ENCODE data around the gene HADH. TPM values are rescaled to one million over a fixed set of nuclear protein-coding genes. Genes with fewer than 3 reads are reported as not detected.
A peak's percentile ranks its signal among the peaks of the same experiment; 100 is the strongest.

Gene HADH
- total and polyA plus RNA-seq, 7 experiments from 2014 or later = 16.5 to 45.1 (median 30.1) TPM

DNA sequence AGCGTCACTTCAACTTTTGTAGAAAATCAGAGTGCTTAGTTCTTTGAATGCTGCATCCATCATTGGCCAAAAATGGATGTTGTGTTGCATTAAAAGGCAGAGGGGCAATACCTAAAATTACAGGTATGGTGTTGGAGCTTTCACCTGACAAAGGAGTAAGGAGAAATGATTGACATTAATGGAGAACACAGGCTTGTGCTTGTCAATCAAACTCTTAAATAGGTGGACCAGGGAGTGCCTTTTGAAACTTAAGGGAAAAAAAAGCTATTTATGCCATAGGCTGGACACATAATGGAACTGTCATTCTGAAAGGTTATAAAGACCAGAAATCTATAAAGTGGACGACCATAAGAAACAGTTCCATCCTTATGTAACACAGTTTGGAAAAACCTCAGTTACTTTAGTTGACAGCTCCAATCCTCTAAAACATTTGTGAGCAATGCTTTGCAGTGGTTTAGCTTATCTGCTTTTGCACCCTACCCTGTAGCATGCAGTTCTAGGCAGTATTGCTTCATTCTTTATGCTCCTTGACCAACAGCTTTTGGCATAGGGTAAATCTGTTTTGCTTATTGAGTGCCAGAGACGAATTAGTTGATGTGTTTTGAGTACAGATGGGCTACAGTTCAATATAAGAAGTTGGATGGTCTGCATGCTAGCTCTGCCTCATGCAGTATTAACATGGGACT, 2.4 kb downstream of the HADH start:
- peaks cover 5 to 12% (median 9%) of the 10 kb centered on the region in 5 donors for H3K36me3 Mint-ChIP-seq
- no peaks in the 10 kb centered on the region for H3K27me3 Mint-ChIP-seq
- peak overlapping the region in 7 of 10 donors; percentile 86 to 99 (median 95) for H3K4me3 Mint-ChIP-seq
- intact Hi-C loops (cut with micrococcal nuclease) = loop anchor here (10.0 kb wide), 2 partner anchors 1713 to 1823 kb away; partner anchors contain the start of genes CASP6 (in 1 of the 2) and GAR1 (in 1 of the 2)
- ChIA-PET POLR2A (interaction anchor here (1.9 kb wide), 1 partner anchor 12 kb away, joined by 11 read pairs; no protein-coding TSS in a partner anchor), CTCF (no interaction called here)
- Histone ChIP-seq H3K27ac (ENCODE audit: low read depth, low read length) (no peak overlapping the region), H3K4me1 (ENCODE audit: control insufficient read depth in 2 of 2, insufficient read depth in 2 of 2, low read length in 2 of 2) (peaks cover 8 to 37% of the 10 kb centered on the region in 2 donors), H3K9me3 (ENCODE audit: control insufficient read depth in 2 of 3, low read length in 3 of 3) (no peaks in the 10 kb centered on the region), H3K4me3 (ENCODE audit: low read length) (no peak overlapping the region), H3K27me3 (ENCODE audit: control insufficient read depth in 2 of 2, insufficient read depth in 2 of 2, low read length in 2 of 2) (no peaks in the 10 kb centered on the region), H3K36me3 (ENCODE audit: control insufficient read depth in 2 of 3, insufficient read depth in 3 of 3, low read length in 3 of 3) (peaks cover 0 to 4% (median 0%) of the 10 kb centered on the region in 3 experiments)
- peak overlapping the region in 5 of 9 donors; percentile 14 to 97 (median 51) for H3K27ac Mint-ChIP-seq
- ATAC-seq (no peak), DNase-seq (no peak)
- H3K9me3 Mint-ChIP-seq = no peaks in the 10 kb centered on the region
- H3K4me1 Mint-ChIP-seq = peaks cover 38 to 85% (median 77%) of the 10 kb centered on the region in 7 donors

DNA sequence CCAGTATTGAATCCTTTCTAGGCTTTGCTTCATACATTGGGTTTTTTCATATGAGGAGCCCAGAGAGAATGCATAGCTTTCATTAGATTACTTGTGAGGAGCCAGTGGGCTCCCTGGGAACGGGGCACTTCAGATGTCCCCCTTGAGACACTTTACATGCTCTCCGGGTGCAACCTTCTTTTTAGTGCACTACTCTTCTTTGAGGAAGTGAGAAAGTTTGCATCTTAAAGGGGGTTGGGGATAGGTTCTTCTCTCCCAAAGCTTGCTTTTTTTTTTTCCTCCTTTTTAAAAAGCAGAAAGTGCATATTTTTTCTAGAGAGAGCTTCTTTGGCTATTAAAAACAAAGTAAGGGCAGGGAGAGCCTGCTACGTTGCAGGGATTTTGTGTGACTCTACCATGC, 4.3 kb downstream of the HADH start:
- peaks cover 0 to 4% (median 0%) of the 10 kb centered on the region in 3 experiments for H3K36me3 ChIP-seq (ENCODE audit: control insufficient read depth in 2 of 3, insufficient read depth in 3 of 3, low read length in 3 of 3)
- DNase-seq (no peak), ATAC-seq (no peak)
- ChIA-PET CTCF (interaction anchor here (1.1 kb wide), 1 partner anchor 25 kb away, joined by 6 read pairs; no protein-coding TSS in a partner anchor), POLR2A (interaction anchor here (0.5 to 2.1 kb wide), 5 partner anchors 12 to 626 kb away, joined by 3 to 6 read pairs (median 4); partner anchors contain the start of gene RPL34)
- H3K9me3 ChIP-seq (ENCODE audit: control insufficient read depth in 2 of 3, low read length in 3 of 3) = no peaks in the 10 kb centered on the region
- H3K4me1 ChIP-seq (ENCODE audit: control insufficient read depth in 2 of 2, insufficient read depth in 2 of 2, low read length in 2 of 2) = peaks cover 3 to 30% of the 10 kb centered on the region in 2 donors
- H3K4me3 Mint-ChIP-seq = peak overlapping the region in 7 of 10 donors; percentile 0 to 50 (median 12)
- no peaks in the 10 kb centered on the region for H3K27me3 Mint-ChIP-seq
- H3K27ac Mint-ChIP-seq = no peak overlapping the region
- intact Hi-C loops (cut with micrococcal nuclease) = loop anchor here (10.0 kb wide), 2 partner anchors 1711 to 1821 kb away; partner anchors contain the start of genes CASP6 (in 1 of the 2) and GAR1 (in 1 of the 2)
- H3K9me3 Mint-ChIP-seq = no peaks in the 10 kb centered on the region
- H3K36me3 Mint-ChIP-seq = peaks cover 7 to 19% (median 15%) of the 10 kb centered on the region in 5 donors
- H3K27me3 ChIP-seq (ENCODE audit: control insufficient read depth in 2 of 2, insufficient read depth in 2 of 2, low read length in 2 of 2) = no peaks in the 10 kb centered on the region
- H3K4me3 ChIP-seq (ENCODE audit: low read length) = no peak overlapping the region
- H3K27ac ChIP-seq (ENCODE audit: low read depth, low read length) = no peak overlapping the region
- peaks cover 42 to 88% (median 78%) of the 10 kb centered on the region in 7 donors for H3K4me1 Mint-ChIP-seq

DNA sequence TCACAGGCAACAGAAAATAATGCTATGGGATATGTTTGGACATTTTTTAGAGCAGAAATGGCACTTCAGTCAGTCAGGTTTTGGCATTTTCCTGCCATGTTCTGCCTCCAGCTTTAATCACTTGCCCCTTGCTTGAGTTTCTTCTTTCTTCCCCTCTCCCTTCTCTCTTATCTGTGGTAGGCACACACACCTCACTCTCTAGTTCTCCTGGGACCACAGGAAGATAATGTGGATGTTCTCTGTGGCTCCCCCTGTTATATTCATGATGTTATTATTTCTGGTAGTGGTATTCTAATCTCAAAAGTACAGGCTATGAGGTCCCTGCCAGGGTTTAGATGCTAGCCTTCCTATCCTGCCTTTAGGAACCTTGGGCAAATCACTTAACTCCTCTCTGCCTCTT, 5.2 kb downstream of the HADH start:
- POLR2A ChIA-PET = interaction anchor here (0.6 to 2.1 kb wide), 4 partner anchors 9 to 625 kb away, joined by 3 to 6 read pairs (median 3); partner anchors contain the start of gene RPL34
- peaks cover 39 to 92% (median 82%) of the 10 kb centered on the region in 7 donors for H3K4me1 Mint-ChIP-seq
- Histone ChIP-seq H3K9me3 (ENCODE audit: control insufficient read depth in 2 of 3, low read length in 3 of 3) (no peaks in the 10 kb centered on the region), H3K36me3 (ENCODE audit: control insufficient read depth in 2 of 3, insufficient read depth in 3 of 3, low read length in 3 of 3) (peaks cover 0 to 2% (median 0%) of the 10 kb centered on the region in 3 experiments), H3K4me1 (ENCODE audit: control insufficient read depth in 2 of 2, insufficient read depth in 2 of 2, low read length in 2 of 2) (peaks cover 0 to 28% of the 10 kb centered on the region in 2 donors), H3K4me3 (ENCODE audit: low read length) (no peak overlapping the region), H3K27me3 (ENCODE audit: control insufficient read depth in 2 of 2, insufficient read depth in 2 of 2, low read length in 2 of 2) (no peaks in the 10 kb centered on the region), H3K27ac (ENCODE audit: low read depth, low read length) (no peak overlapping the region)
- H3K27me3 Mint-ChIP-seq = no peaks in the 10 kb centered on the region
- no peaks in the 10 kb centered on the region for H3K9me3 Mint-ChIP-seq
- H3K27ac Mint-ChIP-seq = no peak overlapping the region
- intact Hi-C loops (cut with micrococcal nuclease) = loop anchor here (10.0 kb wide), 2 partner anchors 1710 to 1820 kb away; partner anchors contain the start of genes CASP6 (in 1 of the 2) and GAR1 (in 1 of the 2)
- DNase-seq = no peak
- peak overlapping the region in 1 of 10 donors; percentile 30 for H3K4me3 Mint-ChIP-seq
- peaks cover 7 to 24% (median 21%) of the 10 kb centered on the region in 5 donors for H3K36me3 Mint-ChIP-seq
- no peak for ATAC-seq
- CTCF ChIA-PET = no interaction called here

DNA sequence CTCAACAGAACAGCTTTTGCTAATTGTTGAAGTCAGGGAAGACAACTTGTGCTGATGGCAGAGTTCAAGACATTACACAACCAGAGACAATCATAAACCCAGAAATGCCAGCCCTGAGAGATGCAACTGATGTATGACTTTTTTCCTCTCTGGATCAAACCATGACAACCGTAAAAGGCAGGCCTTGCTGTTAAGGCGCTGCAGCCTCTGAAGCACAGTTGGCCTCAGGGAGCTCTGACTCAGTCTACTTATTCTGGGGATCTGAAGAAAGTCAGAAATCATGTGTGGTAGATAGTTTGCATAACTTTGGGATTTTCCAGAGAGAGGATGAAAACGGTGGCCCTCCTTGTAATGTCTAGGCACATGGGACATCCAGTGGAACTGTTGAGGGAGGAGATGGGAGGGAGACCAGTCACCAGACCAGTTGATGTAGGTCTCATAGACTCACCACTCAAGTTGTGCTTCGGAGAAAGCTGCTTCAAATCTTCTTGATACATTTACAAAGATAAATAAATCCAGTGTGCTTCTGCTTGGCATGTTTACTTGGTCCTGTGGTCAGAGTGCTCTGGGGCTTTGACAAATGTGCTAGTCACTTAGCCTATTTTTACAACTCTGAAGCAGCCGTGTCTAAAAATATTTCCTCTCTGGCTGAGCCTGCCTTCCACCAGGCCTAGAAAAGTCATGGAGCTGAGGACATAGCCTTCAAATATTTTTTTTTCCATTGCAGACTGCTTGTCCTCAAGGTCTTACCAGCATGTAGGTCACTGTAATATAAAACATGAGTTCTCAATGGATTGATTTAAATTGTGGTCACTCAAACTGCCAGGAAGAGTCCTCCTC, 7.5 kb downstream of the HADH start:
- ATAC-seq (no peak), DNase-seq (no peak)
- Histone ChIP-seq H3K4me1 (ENCODE audit: control insufficient read depth in 2 of 2, insufficient read depth in 2 of 2, low read length in 2 of 2) (peaks cover 0 to 15% of the 10 kb centered on the region in 2 donors), H3K27ac (ENCODE audit: low read depth, low read length) (no peak overlapping the region), H3K9me3 (ENCODE audit: control insufficient read depth in 2 of 3, low read length in 3 of 3) (no peaks in the 10 kb centered on the region), H3K4me3 (ENCODE audit: low read length) (no peak overlapping the region), H3K36me3 (ENCODE audit: control insufficient read depth in 2 of 3, insufficient read depth in 3 of 3, low read length in 3 of 3) (no peaks in the 10 kb centered on the region), H3K27me3 (ENCODE audit: control insufficient read depth in 2 of 2, insufficient read depth in 2 of 2, low read length in 2 of 2) (no peaks in the 10 kb centered on the region)
- intact Hi-C loops (cut with micrococcal nuclease) = loop anchor here (10.0 kb wide), 2 partner anchors 1708 to 1818 kb away; partner anchors contain the start of genes CASP6 (in 1 of the 2) and GAR1 (in 1 of the 2)
- Mint-ChIP-seq H3K27me3 (no peaks in the 10 kb centered on the region), H3K27ac (no peak overlapping the region), H3K36me3 (peaks cover 12 to 36% (median 31%) of the 10 kb centered on the region in 5 donors), H3K4me3 (no peak overlapping the region), H3K4me1 (peaks cover 33 to 87% (median 71%) of the 10 kb centered on the region in 7 donors), H3K9me3 (peaks cover 0 to 5% (median 0%) of the 10 kb centered on the region in 11 donors)
- CTCF ChIA-PET = no interaction called here
- POLR2A ChIA-PET = interaction anchor here (0.6 to 0.7 kb wide), 2 partner anchors 42 to 598 kb away, joined by 3 to 4 read pairs; no protein-coding TSS in a partner anchor

DNA sequence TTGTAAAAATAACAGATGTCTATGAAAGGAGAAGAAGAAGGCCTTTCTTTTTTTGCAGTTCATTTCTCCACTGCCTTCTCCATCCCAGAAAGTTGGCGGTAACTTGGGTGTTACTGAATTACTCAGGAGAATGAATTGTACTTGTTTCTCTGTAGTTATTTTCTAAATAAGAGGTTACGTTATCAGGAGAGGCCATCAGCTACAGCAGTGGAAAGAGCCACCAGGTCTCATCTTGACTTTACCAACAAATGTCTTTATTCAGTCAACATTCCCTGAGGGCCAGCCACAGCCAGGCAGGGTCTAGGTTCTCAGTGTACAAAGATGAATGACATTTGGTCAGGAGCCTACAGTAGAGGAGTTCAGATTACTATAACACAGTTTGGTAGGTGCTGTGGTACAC, 8.1 kb downstream of the HADH start:
- peaks cover 28 to 87% (median 71%) of the 10 kb centered on the region in 7 donors for H3K4me1 Mint-ChIP-seq
- peaks cover 12 to 39% (median 31%) of the 10 kb centered on the region in 5 donors for H3K36me3 Mint-ChIP-seq
- no peaks in the 10 kb centered on the region for H3K27me3 Mint-ChIP-seq
- Histone ChIP-seq H3K9me3 (ENCODE audit: control insufficient read depth in 2 of 3, low read length in 3 of 3) (no peaks in the 10 kb centered on the region), H3K4me3 (ENCODE audit: low read length) (no peak overlapping the region), H3K36me3 (ENCODE audit: control insufficient read depth in 2 of 3, insufficient read depth in 3 of 3, low read length in 3 of 3) (no peaks in the 10 kb centered on the region), H3K27ac (ENCODE audit: low read depth, low read length) (no peak overlapping the region), H3K27me3 (ENCODE audit: control insufficient read depth in 2 of 2, insufficient read depth in 2 of 2, low read length in 2 of 2) (no peaks in the 10 kb centered on the region), H3K4me1 (ENCODE audit: control insufficient read depth in 2 of 2, insufficient read depth in 2 of 2, low read length in 2 of 2) (peaks cover 0 to 10% of the 10 kb centered on the region in 2 donors)
- CTCF ChIA-PET = no interaction called here
- POLR2A ChIA-PET = no interaction called here
- peaks cover 0 to 5% (median 0%) of the 10 kb centered on the region in 11 donors for H3K9me3 Mint-ChIP-seq
- peak overlapping the region in 3 of 9 donors; percentile 23 to 66 (median 43) for H3K27ac Mint-ChIP-seq
- DNase-seq (no peak), ATAC-seq (no peak)
- no peak overlapping the region for H3K4me3 Mint-ChIP-seq
- intact Hi-C loops (cut with micrococcal nuclease) = loop anchor here (10.0 kb wide), 2 partner anchors 1707 to 1817 kb away; partner anchors contain the start of genes CASP6 (in 1 of the 2) and GAR1 (in 1 of the 2)
